ENCODE data around the gene CAMK2B.

GRCh38 chr7:44182827-44183226, 142.6 kb downstream of the CAMK2B start:
- TF ChIP-seq CTCF (IDR thresholded peaks at IDR 0.05; ENCODE audit: low read length) (no peak), EZH2 (optimal IDR thresholded peaks at IDR 0.05; ENCODE audit: low read depth, low read length) (no peak)

Data from MM.1S (cell line).